Endothelial cell (in vitro differentiated cells): Measurements from ENCODE around the gene NUDT16L1. TPM values are rescaled to one million over a fixed set of nuclear protein-coding genes. Genes with fewer than 3 reads are reported as not detected.

Source experiments
- DNase-seq: peaks from one replicate; pipeline ENCODE4 v3.0.0; 2021; ENCODE audit warnings: low spot score
- H3K27ac Mint-ChIP-seq: one replicate; pipeline ENCODE4 v1.8.0; 2021; ENCODE audit warnings: mixed read lengths, inconsistent platforms; ENCODE audit not compliant: unreplicated experiment
- H3K27me3 Mint-ChIP-seq: one replicate; pipeline ENCODE4 v1.8.0; 2021; ENCODE audit warnings: mild to moderate bottlenecking, moderate library complexity, mixed read lengths, inconsistent platforms; ENCODE audit not compliant: unreplicated experiment
- H3K36me3 Mint-ChIP-seq: one replicate; pipeline ENCODE4 v1.8.0; 2021; ENCODE audit warnings: mild to moderate bottlenecking, low read depth, mixed read lengths, inconsistent platforms; ENCODE audit not compliant: unreplicated experiment
- H3K4me1 Mint-ChIP-seq: one replicate; pipeline ENCODE4 v1.8.0; 2021; ENCODE audit warnings: mild to moderate bottlenecking, mixed read lengths, inconsistent platforms; ENCODE audit not compliant: unreplicated experiment
- H3K4me3 Mint-ChIP-seq: one replicate; pipeline ENCODE4 v1.8.0; 2021; ENCODE audit warnings: mild to moderate bottlenecking, mixed read lengths, inconsistent platforms; ENCODE audit not compliant: unreplicated experiment
- H3K9me3 Mint-ChIP-seq: one replicate; pipeline ENCODE4 v1.8.0; 2021; ENCODE audit warnings: mixed read lengths, inconsistent platforms; ENCODE audit not compliant: unreplicated experiment
- total RNA-seq: library from RNA; stranded (reverse); fragmentation: NEBNext Ultra II Directional; extraction: Animal tissue kit (Norgen Biotek cat#: 25700); gene quantifications from one replicate; pipeline ENCODE4 v1.2.1, GENCODE V29; 2021; ENCODE audit not compliant: unreplicated experiment
- TF ChIP-seq, protein P1 (sequence below): fragments of 200-600 bp; sonication (generic); IDR thresholded peaks from one replicate; pipeline ENCODE4 v1.5.0; 2021; ENCODE audit warnings: antibody characterized with exemption; ENCODE audit not compliant: unreplicated experiment

Gene NUDT16L1
- total RNA-seq, 1 donor from 2014 or later: 43.1 TPM

GRCh38 chr16:4718466-4718865, 25.1 kb downstream of the NUDT16L1 start:
- TF ChIP-seq, protein P1, sequence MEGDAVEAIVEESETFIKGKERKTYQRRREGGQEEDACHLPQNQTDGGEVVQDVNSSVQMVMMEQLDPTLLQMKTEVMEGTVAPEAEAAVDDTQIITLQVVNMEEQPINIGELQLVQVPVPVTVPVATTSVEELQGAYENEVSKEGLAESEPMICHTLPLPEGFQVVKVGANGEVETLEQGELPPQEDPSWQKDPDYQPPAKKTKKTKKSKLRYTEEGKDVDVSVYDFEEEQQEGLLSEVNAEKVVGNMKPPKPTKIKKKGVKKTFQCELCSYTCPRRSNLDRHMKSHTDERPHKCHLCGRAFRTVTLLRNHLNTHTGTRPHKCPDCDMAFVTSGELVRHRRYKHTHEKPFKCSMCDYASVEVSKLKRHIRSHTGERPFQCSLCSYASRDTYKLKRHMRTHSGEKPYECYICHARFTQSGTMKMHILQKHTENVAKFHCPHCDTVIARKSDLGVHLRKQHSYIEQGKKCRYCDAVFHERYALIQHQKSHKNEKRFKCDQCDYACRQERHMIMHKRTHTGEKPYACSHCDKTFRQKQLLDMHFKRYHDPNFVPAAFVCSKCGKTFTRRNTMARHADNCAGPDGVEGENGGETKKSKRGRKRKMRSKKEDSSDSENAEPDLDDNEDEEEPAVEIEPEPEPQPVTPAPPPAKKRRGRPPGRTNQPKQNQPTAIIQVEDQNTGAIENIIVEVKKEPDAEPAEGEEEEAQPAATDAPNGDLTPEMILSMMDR: no peak
- Mint-ChIP-seq H3K27me3 (peaks cover 2% of the 10 kb centered on the region), H3K27ac (no peak overlapping the region), H3K36me3 (peaks cover 6% of the 10 kb centered on the region), H3K4me1 (peaks cover 3% of the 10 kb centered on the region), H3K4me3 (no peak overlapping the region), H3K9me3 (no peaks in the 10 kb centered on the region)
- DNase-seq: no peak

GRCh38 chr16:4723071-4723767, 29.9 kb downstream of the NUDT16L1 start:
- H3K27me3 Mint-ChIP-seq: peaks cover 2% of the 10 kb centered on the region
- TF ChIP-seq, protein P1: no peak
- H3K4me3 Mint-ChIP-seq: no peak overlapping the region

DNA sequence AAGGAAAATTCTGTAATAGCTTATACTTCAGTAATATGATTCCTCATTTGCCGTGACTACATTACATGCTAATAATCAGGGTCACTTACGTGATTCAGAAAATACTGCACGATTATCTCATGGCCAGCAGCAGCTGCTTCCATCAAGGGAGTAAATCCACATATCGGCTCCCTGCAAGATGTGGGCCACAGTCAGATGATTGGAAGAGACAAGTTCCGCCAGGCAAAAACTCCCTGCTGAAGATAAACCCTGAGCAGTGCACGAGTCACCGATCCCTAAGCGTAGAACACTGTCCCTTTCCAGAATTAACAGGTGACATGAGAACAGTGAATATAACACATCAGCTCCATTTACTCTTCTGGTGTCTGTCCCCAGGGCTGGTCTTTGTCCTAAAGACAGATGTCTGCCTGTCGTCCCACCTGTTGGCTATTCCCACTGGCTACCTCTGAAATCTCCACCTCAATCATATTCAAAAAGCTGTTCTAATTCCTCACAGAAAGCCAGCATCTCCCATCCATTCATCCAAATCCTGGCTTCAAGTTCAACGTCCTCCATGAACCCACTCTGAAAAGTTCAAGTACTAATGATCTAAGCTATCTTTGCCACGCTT, 31.4 kb downstream of the NUDT16L1 start:
- Mint-ChIP-seq H3K4me1 (no peaks in the 10 kb centered on the region), H3K27me3 (peaks cover 2% of the 10 kb centered on the region), H3K36me3 (peaks cover 14% of the 10 kb centered on the region), H3K9me3 (no peaks in the 10 kb centered on the region), H3K27ac (no peak overlapping the region), H3K4me3 (no peak overlapping the region)
- DNase-seq: no peak
- TF ChIP-seq, protein P1: no peak

More at GRCh38 chr16:4723071-4723767, 29.9 kb downstream of the NUDT16L1 start:
- no peak for DNase-seq
- no peaks in the 10 kb centered on the region for H3K9me3 Mint-ChIP-seq
- H3K4me1 Mint-ChIP-seq: peaks cover 1% of the 10 kb centered on the region
- H3K36me3 Mint-ChIP-seq: peaks cover 6% of the 10 kb centered on the region
- no peak overlapping the region for H3K27ac Mint-ChIP-seq

GRCh38 chr16:4726616-4727015, 33.3 kb downstream of the NUDT16L1 start:
- Mint-ChIP-seq H3K27me3 (peaks cover 2% of the 10 kb centered on the region), H3K9me3 (no peaks in the 10 kb centered on the region), H3K4me1 (no peaks in the 10 kb centered on the region), H3K27ac (peak overlapping the region; percentile 42), H3K4me3 (no peak overlapping the region), H3K36me3 (peaks cover 14% of the 10 kb centered on the region)
- TF ChIP-seq, protein P1: no peak
- DNase-seq: no peak

DNA sequence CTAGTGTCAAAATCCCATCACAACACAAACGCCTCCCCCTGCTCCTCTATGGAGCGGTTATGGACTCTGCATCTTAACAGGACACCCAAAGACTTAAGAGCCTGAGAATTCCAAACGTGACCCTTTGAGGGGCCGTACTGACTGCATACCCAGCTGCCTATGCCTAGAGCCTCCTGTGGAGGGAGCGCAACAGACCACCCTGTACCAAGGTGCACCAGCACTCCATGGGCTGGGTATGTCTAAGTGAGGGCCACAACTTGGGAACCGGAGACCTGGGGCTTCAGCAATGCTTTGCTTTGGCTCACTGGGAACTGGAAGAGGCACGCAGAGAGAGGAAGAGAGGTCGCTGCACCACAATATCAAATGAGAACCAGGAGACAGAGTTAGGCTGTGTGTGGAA, 35.3 kb downstream of the NUDT16L1 start:
- TF ChIP-seq, protein P1: no peak
- Mint-ChIP-seq H3K4me3 (no peak overlapping the region), H3K27ac (no peak overlapping the region), H3K9me3 (no peaks in the 10 kb centered on the region), H3K4me1 (no peaks in the 10 kb centered on the region), H3K27me3 (peaks cover 3% of the 10 kb centered on the region), H3K36me3 (peaks cover 8% of the 10 kb centered on the region)
- no peak for DNase-seq
